GM12872 (cell line): ENCODE data around the gene STIM1.

Experiments
- CTCF ChIP-seq: IDR thresholded peaks from 3 replicates; pipeline ENCODE4 v1.5.1; 2011; ENCODE audit warnings: low read depth, mild to moderate bottlenecking, low read length, moderate library complexity; ENCODE audit not compliant: insufficient read depth

The STIM1 gene

GRCh38 chr11:3854977-3855807 lies at the start of gene STIM1:
Gene STIM1 (plus strand): TSS chr11:3855664. CDS start chr11:3856271, 607 bp downstream.
- TF ChIP-seq CTCF: peak; percentile 89

GRCh38 chr11:3807909-3808860 lies 47.3 kb upstream of the STIM1 start, which contains the start of gene PGAP2:
Gene PGAP2 (plus strand): TSS chr11:3808560. CDS start chr11:3811260, 2,700 bp downstream.
- peak; percentile 77 for TF ChIP-seq CTCF

GRCh38 chr11:3808861-3809623 lies 46.4 kb upstream of the STIM1 start:
- TF ChIP-seq CTCF: peak; percentile 66

GRCh38 chr11:3809624-3809928 lies 45.9 kb upstream of the STIM1 start:
- TF ChIP-seq CTCF: no peak

- no peak for TF ChIP-seq CTCF
These were observed 45.0 kb upstream of the STIM1 start for GRCh38 chr11:3810446-3810845.

- TF ChIP-seq CTCF: no peak
These were observed 44.5 kb upstream of the STIM1 start for GRCh38 chr11:3810951-3811350.
